ENCODE data around the gene ACSS1.

The ACSS1 gene

GRCh38 chr20:24962182-24962492 lies 95.8 kb downstream of the ACSS1 start:
- no peak for DNase-seq (ENCODE audit: low read depth, low spot score)
- H3K27ac ChIP-seq = no peak overlapping the region

GRCh38 chr20:24961384-24962181 lies 96.4 kb downstream of the ACSS1 start:
- DNase-seq (ENCODE audit: low read depth, low spot score) = no peak
- H3K27ac ChIP-seq = no peak overlapping the region

GRCh38 chr20:24960861-24961260 lies 97.1 kb downstream of the ACSS1 start:
- DNase-seq (ENCODE audit: low read depth, low spot score) = no peak

GRCh38 chr20:24960302-24960801 lies 97.6 kb downstream of the ACSS1 start:
- DNase-seq (ENCODE audit: low read depth, low spot score) = no peak
- H3K27ac ChIP-seq = no peak overlapping the region

More at GRCh38 chr20:24960861-24961260, 97.1 kb downstream of the ACSS1 start:
- no peak overlapping the region for H3K27ac ChIP-seq

- H3K27ac ChIP-seq = no peak overlapping the region
Measured at GRCh38 chr20:24959591-24960301, 98.2 kb downstream of the ACSS1 start.

GRCh38 chr20:24958506-24959385 lies 99.2 kb downstream of the ACSS1 start:
- H3K27ac ChIP-seq = no peak overlapping the region
- DNase-seq (ENCODE audit: low read depth, low spot score) = no peak

More at GRCh38 chr20:24959591-24960301, 98.2 kb downstream of the ACSS1 start:
- no peak for DNase-seq (ENCODE audit: low read depth, low spot score)

- no peak for DNase-seq (ENCODE audit: low read depth, low spot score)
- no peak overlapping the region for H3K27ac ChIP-seq
Measured at GRCh38 chr20:24957326-24958016, 100.5 kb downstream of the ACSS1 start.

All from epithelial cell of prostate (primary cell).